Fibroblast of the aortic adventitia (primary cell): Measurements from ENCODE around the gene ILDR1. TPM values are rescaled to one million over a fixed set of nuclear protein-coding genes. Genes with fewer than 3 reads are reported as not detected.

Experiments used
- DNase-seq: peaks from one replicate; pipeline ENCODE4 v3.0.0-alpha.2; 2010; ENCODE audit warnings: low read depth
- H3K4me3 ChIP-seq: 2 replicates; pipeline ENCODE4 v1.5.1; 2011; ENCODE audit warnings: low read depth, mild to moderate bottlenecking, control low read depth, low read length, moderate library complexity
- total RNA-seq: library from RNA; depleted of rRNA; stranded (reverse); fragments of >200 nt; gene quantifications from 2 replicates; pipeline ENCODE4 v1.2.3, GENCODE V29; 2012; ENCODE audit warnings: low replicate concordance
- TF ChIP-seq, protein P1 (sequence below): IDR thresholded peaks from 2 replicates; pipeline ENCODE4 v1.5.1; 2011; ENCODE audit warnings: mild to moderate bottlenecking, low read length, control low read depth, inconsistent platforms; ENCODE audit not compliant: insufficient read depth

Gene ILDR1
- total RNA-seq, 1 donor = not detected

DNA sequence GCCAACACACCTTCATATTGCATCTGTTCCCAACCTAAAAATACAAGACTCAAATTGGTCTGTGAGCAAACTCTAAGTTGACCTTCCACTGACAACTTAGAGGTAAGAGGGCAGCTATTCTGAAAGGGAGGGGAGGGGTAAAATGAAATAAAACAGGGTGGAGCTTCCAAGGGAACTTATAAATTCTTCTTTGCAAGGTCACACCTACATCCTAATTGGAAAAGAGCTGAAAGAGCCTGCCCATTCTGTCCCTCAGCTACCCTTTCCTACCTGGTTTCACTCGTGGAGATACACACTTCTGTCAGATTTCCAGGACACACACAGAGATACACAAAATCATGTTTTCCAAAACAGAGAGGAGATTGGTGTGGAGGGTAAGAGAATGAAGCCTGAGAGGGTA, 1.0 kb downstream of the ILDR1 start:
- TF ChIP-seq, protein P1, sequence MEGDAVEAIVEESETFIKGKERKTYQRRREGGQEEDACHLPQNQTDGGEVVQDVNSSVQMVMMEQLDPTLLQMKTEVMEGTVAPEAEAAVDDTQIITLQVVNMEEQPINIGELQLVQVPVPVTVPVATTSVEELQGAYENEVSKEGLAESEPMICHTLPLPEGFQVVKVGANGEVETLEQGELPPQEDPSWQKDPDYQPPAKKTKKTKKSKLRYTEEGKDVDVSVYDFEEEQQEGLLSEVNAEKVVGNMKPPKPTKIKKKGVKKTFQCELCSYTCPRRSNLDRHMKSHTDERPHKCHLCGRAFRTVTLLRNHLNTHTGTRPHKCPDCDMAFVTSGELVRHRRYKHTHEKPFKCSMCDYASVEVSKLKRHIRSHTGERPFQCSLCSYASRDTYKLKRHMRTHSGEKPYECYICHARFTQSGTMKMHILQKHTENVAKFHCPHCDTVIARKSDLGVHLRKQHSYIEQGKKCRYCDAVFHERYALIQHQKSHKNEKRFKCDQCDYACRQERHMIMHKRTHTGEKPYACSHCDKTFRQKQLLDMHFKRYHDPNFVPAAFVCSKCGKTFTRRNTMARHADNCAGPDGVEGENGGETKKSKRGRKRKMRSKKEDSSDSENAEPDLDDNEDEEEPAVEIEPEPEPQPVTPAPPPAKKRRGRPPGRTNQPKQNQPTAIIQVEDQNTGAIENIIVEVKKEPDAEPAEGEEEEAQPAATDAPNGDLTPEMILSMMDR = no peak
- DNase-seq = no peak
- H3K4me3 ChIP-seq = no peak overlapping the region

DNA sequence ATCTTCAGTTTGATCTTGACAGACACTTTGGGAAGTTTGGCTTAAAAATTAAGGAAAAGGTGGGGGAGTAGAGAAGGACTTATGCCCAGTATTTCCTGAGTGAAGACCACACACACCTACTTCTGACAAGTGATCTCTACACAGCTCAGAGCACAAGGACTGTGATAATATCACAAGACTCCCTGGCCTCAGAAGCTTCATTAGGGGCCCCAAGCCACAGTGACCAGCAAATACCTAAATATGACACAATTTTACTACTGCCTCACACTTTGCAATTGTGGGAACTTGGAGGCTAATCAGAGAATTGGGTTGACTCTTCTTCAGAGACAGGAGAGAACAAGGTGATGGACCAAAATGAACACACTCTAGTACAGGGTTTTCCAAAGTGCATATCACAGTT, 2.6 kb downstream of the ILDR1 start:
- TF ChIP-seq, protein P1 = no peak

DNA sequence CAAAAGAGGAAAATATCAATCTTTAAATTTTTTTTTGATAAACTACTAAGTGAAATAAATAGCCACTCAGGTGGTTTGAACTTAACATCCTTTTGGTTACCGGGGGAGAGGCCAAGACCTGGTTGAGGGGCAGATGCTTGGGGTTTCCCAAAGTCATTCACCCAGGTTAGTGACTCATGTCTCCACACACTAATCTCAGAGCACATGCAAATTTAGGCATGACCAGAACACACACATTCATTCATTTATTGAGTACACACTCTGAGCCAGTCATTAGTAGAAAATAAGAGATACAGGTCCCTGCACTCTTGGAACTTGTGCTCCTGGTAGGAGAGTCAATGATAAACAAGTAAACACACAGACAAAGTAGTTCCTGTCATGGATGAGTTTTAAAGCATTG, 7.3 kb downstream of the ILDR1 start:
- H3K4me3 ChIP-seq = no peak overlapping the region
- TF ChIP-seq, protein P1 = no peak
- no peak for DNase-seq

More for the DNA sequence above, 2.6 kb downstream of the ILDR1 start:
- no peak overlapping the region for H3K4me3 ChIP-seq
- DNase-seq = no peak

DNA sequence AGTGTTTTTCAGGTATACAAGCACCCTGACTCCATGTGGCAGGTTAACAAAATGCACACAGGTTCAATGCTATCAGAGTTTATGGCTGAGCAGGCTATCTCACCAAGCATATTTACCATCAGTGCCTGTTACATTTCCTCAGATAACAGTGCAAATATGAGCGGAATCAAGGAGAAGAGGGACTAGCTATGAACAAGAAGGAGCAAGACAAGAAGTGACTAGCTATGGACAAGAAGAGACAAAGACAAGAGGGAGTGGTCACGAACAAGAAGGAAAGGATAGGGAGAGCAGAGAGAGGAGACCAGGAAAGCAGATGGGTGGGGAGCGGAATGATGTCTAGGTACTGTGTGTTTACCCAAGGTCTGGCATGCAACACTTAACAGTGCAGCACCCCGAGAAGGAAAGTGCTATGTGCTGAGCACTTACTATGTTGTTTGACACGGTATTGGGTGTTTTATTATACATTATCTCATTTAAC, 8.6 kb downstream of the ILDR1 start:
- TF ChIP-seq, protein P1 = no peak
- no peak overlapping the region for H3K4me3 ChIP-seq

DNA sequence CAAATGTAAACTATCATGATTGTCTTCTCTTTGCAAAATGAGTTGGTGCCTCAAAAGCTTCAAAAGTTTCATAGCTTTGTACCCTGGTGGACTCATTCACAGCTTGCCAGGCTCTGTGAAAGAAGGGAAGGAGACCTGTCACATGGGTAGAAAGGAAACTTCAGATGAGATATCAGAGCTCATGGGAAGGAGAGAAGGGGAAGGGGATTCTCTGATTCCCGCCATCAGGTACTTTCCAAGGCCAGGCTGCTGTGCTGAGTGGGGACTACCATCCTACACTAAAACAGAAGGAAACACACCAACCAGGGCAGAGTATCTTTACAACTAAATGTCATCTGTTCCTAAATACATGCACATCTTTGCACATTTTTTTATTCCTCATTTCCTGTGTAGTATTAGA, 9.2 kb downstream of the ILDR1 start:
- DNase-seq = no peak
- no peak overlapping the region for H3K4me3 ChIP-seq
- TF ChIP-seq, protein P1 = no peak

More for the DNA sequence above, 8.6 kb downstream of the ILDR1 start:
- DNase-seq = no peak

DNA sequence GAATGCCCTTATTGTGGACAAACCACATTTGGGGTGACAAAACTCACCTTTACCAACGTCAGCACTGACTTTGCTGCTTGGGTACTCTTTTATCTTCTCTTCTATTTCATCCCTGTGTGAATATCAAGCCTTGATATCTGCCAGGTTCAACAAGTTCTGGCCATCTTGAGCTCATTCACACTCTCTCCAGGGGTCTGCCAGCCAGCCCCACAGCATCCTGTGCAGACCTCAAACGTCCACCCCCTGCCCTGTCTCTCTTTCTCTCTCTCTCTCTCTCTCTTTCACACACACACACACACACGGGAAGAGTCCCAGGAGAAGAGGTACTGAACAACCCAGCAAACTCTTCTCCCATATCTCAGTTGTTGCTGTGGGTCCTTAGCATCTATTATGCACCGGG, 10.7 kb downstream of the ILDR1 start:
- H3K4me3 ChIP-seq = no peak overlapping the region
- no peak for DNase-seq
- TF ChIP-seq, protein P1 = no peak

DNA sequence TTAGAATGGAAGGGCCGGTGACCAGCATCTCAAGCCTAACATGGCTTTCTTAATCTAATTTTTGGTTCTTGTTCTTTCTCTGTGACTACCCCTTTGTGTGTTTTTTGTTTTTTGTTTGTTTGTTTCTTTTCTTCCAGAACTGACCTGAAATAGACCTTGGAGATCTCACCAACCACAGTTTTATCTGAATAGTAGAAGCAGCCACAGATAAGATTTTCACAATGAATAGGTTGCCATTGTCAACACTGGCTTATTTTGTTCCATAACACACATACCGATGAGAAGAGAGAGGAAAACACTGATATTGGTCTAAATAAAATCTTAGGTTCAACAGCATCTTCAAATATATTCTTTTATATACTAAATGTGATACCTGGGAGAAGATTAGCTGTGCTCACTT, 11.5 kb downstream of the ILDR1 start:
- no peak overlapping the region for H3K4me3 ChIP-seq
- DNase-seq = no peak
- TF ChIP-seq, protein P1 = no peak
